Right lobe of liver (tissue), 4 donors: ENCODE results near the gene RABL3.

Experiments used
- POLR2A ChIP-seq: fragments of 450-650 bp; IDR thresholded peaks from one replicate; pipeline ENCODE4 v1.6.1; 2017; ENCODE audit warnings: antibody characterized with exemption, mild to moderate bottlenecking
- TF ChIP-seq, protein P1 (sequence below), 4 donors: fragments of 200-600 bp in 3 of 4; fragments of 450-650 bp in 1 of 4; IDR thresholded peaks; one replicate each; pipeline versions ENCODE4 v1.5.1 to v1.8.0; 2016 to 2022; ENCODE audit warnings: antibody characterized with exemption in 4 of 4, mild to moderate bottlenecking in 2 of 4
- donor health status: DM: no; HTN: no; CAD: no.
- donor health status: DM: no; HTN: no; CAD: no.
- donor health status: DM: no; HTN: yes; CAD: no.

DNA sequence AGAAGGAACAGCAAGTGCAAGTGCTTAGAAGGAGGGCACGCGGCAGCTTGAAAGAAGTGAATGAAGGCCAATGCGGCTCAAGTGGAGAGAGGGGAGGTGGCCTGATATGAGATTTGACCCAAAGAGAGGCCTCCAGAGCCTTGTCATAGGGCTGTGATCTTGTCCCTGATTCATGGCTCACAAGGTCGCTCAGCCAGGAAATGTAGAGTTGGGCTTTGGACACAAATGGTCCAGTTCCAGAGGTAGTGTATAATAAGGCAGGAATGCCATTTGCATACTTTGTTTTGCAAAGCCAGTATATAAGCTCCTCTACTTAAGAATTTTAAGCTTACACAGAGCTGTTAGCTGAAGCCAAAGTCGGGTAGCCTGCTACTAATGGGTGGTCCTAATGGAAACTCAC lies 94.0 kb downstream of the RABL3 start:
- TF ChIP-seq, protein P1, sequence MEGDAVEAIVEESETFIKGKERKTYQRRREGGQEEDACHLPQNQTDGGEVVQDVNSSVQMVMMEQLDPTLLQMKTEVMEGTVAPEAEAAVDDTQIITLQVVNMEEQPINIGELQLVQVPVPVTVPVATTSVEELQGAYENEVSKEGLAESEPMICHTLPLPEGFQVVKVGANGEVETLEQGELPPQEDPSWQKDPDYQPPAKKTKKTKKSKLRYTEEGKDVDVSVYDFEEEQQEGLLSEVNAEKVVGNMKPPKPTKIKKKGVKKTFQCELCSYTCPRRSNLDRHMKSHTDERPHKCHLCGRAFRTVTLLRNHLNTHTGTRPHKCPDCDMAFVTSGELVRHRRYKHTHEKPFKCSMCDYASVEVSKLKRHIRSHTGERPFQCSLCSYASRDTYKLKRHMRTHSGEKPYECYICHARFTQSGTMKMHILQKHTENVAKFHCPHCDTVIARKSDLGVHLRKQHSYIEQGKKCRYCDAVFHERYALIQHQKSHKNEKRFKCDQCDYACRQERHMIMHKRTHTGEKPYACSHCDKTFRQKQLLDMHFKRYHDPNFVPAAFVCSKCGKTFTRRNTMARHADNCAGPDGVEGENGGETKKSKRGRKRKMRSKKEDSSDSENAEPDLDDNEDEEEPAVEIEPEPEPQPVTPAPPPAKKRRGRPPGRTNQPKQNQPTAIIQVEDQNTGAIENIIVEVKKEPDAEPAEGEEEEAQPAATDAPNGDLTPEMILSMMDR (IDR thresholded peaks at IDR 0.05): no peak
- no peak for TF ChIP-seq POLR2A
